Right ventricle myocardium inferior (tissue), 1 donor: ENCODE results near the gene MYBPC1. TPM values are rescaled to one million over a fixed set of nuclear protein-coding genes. Genes with fewer than 3 reads are reported as not detected.

Experiments used
- ATAC-seq: fragments of 200-7000 bp; cut with Tn5 transposase; one replicate; pipeline ENCODE4 v1.9.1; 2020; ENCODE audit warnings: mild to moderate bottlenecking, moderate library complexity
- DNase-seq: peaks from one replicate; pipeline ENCODE4 v3.0.0; 2021; ENCODE audit errors: missing footprints
- intact Hi-C: fragments of 100-400 bp; cut with DNase I; formaldehyde crosslinking; loops from one replicate; pipeline ENCODE4 v1.11.0; 2022
- total RNA-seq: library from RNA; stranded (reverse); fragmentation: NEBNext Ultra II Directional; extraction: Animal tissue kit (Norgen Biotek cat#: 25700); gene quantifications from one replicate; pipeline ENCODE4 v1.2.1, GENCODE V29; 2021
- donor health status: DM: no; HTN: yes; CAD: no; lungs with severe emphysema.

The MYBPC1 gene
- total RNA-seq, 1 donor from 2014 or later: 7.3 TPM

- intact Hi-C loops: no loop called here
- DNase-seq: no peak
- ATAC-seq: no peak
These were observed 3.7 kb downstream of the MYBPC1 start for GRCh38 chr12:101598483-101598882.

GRCh38 chr12:101599311-101599710 is 4.5 kb downstream of the MYBPC1 start:
- ATAC-seq: no peak
- intact Hi-C loops: no loop called here
- no peak for DNase-seq

- intact Hi-C loops: no loop called here
- DNase-seq: no peak
- no peak for ATAC-seq
These were observed 5.2 kb downstream of the MYBPC1 start for GRCh38 chr12:101599771-101600484.

- ATAC-seq: no peak
These were observed 9.4 kb downstream of the MYBPC1 start for GRCh38 chr12:101604132-101604531.

GRCh38 chr12:101607894-101608293 is 13.1 kb downstream of the MYBPC1 start:
- intact Hi-C loops: no loop called here
- ATAC-seq (no peak), DNase-seq (no peak)

More at GRCh38 chr12:101604132-101604531, 9.4 kb downstream of the MYBPC1 start:
- intact Hi-C loops: no loop called here
- DNase-seq: no peak

- DNase-seq (no peak), ATAC-seq (peak; percentile 44)
- intact Hi-C loops: no loop called here
These were observed 13.7 kb downstream of the MYBPC1 start for GRCh38 chr12:101608301-101609133.

GRCh38 chr12:101609198-101609597 is 14.4 kb downstream of the MYBPC1 start:
- no peak for ATAC-seq
- intact Hi-C loops: no loop called here
- no peak for DNase-seq

- intact Hi-C loops: no loop called here
- no peak for DNase-seq
- no peak for ATAC-seq
These were observed 17.6 kb downstream of the MYBPC1 start for GRCh38 chr12:101612160-101612916.

- ATAC-seq (peak; percentile 38), DNase-seq (no peak)
- intact Hi-C loops: no loop called here
These were observed 21.3 kb downstream of the MYBPC1 start for GRCh38 chr12:101616027-101616494.

- ATAC-seq (no peak), DNase-seq (no peak)
- intact Hi-C loops: no loop called here
These were observed 24.4 kb downstream of the MYBPC1 start for GRCh38 chr12:101619026-101619786.

GRCh38 chr12:101619858-101620761 is 25.3 kb downstream of the MYBPC1 start:
- ATAC-seq: no peak
- intact Hi-C loops: no loop called here
- DNase-seq: no peak

GRCh38 chr12:101620762-101621133 is 26.0 kb downstream of the MYBPC1 start:
- ATAC-seq: no peak
- DNase-seq: no peak
- intact Hi-C loops: no loop called here

GRCh38 chr12:101628676-101629075 is 33.9 kb downstream of the MYBPC1 start:
- DNase-seq: no peak

GRCh38 chr12:101634724-101635123 is 40.0 kb downstream of the MYBPC1 start:
- intact Hi-C loops: no loop called here
- ATAC-seq (no peak), DNase-seq (no peak)

More at GRCh38 chr12:101628676-101629075, 33.9 kb downstream of the MYBPC1 start:
- intact Hi-C loops: no loop called here
- no peak for ATAC-seq

- ATAC-seq: no peak
- intact Hi-C loops: no loop called here
- no peak for DNase-seq
These were observed 43.2 kb downstream of the MYBPC1 start for GRCh38 chr12:101637936-101638335.

GRCh38 chr12:101642115-101643067 is 47.6 kb downstream of the MYBPC1 start:
- no peak for ATAC-seq

GRCh38 chr12:101647711-101648110 is 52.9 kb downstream of the MYBPC1 start:
- ATAC-seq (no peak), DNase-seq (no peak)
- intact Hi-C loops: no loop called here

More at GRCh38 chr12:101642115-101643067, 47.6 kb downstream of the MYBPC1 start:
- no peak for DNase-seq
- intact Hi-C loops: no loop called here
